Heart right ventricle (tissue), 16 donors: ENCODE results near the gene GPBP1. TPM values are rescaled to one million over a fixed set of nuclear protein-coding genes. Genes with fewer than 3 reads are reported as not detected.
A peak's percentile ranks its signal among the peaks of the same experiment; 100 is the strongest.
"Not testable (repeated sequence)": the region's sequence is repeated elsewhere in the genome, so short reads cannot be mapped to it uniquely, and the experiment has no call there.

ENCODE experiments used
- ATAC-seq, 8 donors: fragments of 200-7000 bp; cut with Tn5 transposase; one replicate each; pipeline ENCODE4 v1.9.1; 2020; ENCODE audit warnings: mild to moderate bottlenecking in 8 of 8, moderate library complexity in 8 of 8, moderate number of reproducible peaks in 1 of 8
- DNase-seq, 2 donors: peaks; one replicate each; pipeline ENCODE4 v3.0.0-alpha.2; 2020
- H3K27ac ChIP-seq, 10 donors: fragments of 200-600 bp; sonication (generic) in 2 of 10; one replicate each; pipeline versions ENCODE4 v1.5.0 to v1.8.0; 2020 to 2022; ENCODE audit warnings: mild to moderate bottlenecking in 3 of 10
- H3K27me3 ChIP-seq, 7 donors: fragments of 200-600 bp; one replicate each; pipeline ENCODE4 v1.8.0; 2021 to 2022; ENCODE audit warnings: mild to moderate bottlenecking in 2 of 7
- H3K36me3 ChIP-seq, 9 donors: fragments of 200-600 bp; sonication (generic) in 1 of 9; one replicate each; pipeline versions ENCODE4 v1.5.0 to v1.8.0; 2020 to 2022; ENCODE audit warnings: mild to moderate bottlenecking in 2 of 9
- H3K4me1 ChIP-seq, 9 donors: fragments of 200-600 bp; sonication (generic) in 1 of 9; one replicate each; pipeline versions ENCODE4 v1.5.0 to v1.8.0; 2020 to 2022; ENCODE audit warnings: mild to moderate bottlenecking in 4 of 9
- H3K4me3 ChIP-seq, 10 donors: fragments of 200-600 bp; sonication (generic) in 2 of 10; one replicate each; pipeline versions ENCODE4 v1.5.0 to v1.8.0; 2020 to 2022; ENCODE audit warnings: mild to moderate bottlenecking in 7 of 10, moderate library complexity in 2 of 10
- H3K9me3 ChIP-seq, 11 donors: fragments of 200-600 bp in 10 of 11; sonication (generic) in 2 of 11; one replicate each; pipeline versions ENCODE4 v1.5.0 to v1.8.0; 2013 to 2022; ENCODE audit warnings: mild to moderate bottlenecking in 2 of 11, control low read depth in 1 of 11, moderate library complexity in 1 of 11
- CTCF ChIP-seq, 9 donors: fragments of 200-600 bp; sonication (generic) in 2 of 9; IDR thresholded peaks; one replicate each; pipeline versions ENCODE4 v1.5.0 to v1.8.0; 2021 to 2022; ENCODE audit warnings: antibody characterized with exemption in 9 of 9, mild to moderate bottlenecking in 5 of 9, moderate library complexity in 1 of 9
- WGBS, 2 donors: extraction: QIAGEN DNeasy Blood & Tissue Kit; methylation state at CpG; one replicate each; pipeline ENCODE4 v1.1.7; 2013; ENCODE audit warnings: inconsistent platforms in 1 of 2; 5-methylcytosine and 5-hydroxymethylcytosine counted together
- intact Hi-C, 10 donors: fragments of 100-400 bp; cut with DNase I; formaldehyde crosslinking; loops; one replicate each; pipeline versions ENCODE4 v1.11.1 to v1.14.2; 2022
- polyA plus RNA-seq, 2 donors: library from polyadenylated mRNA; stranded (reverse); fragments of 200-250 nt; gene quantifications; one replicate each; pipeline ENCODE4 v1.2.3, GENCODE V29; 2013
- total RNA-seq, 10 donors: library from RNA; stranded (reverse); fragmentation: NEBNext Ultra II Directional in 3 of 10; extraction: Animal tissue kit (Norgen Biotek cat#: 25700) in 3 of 10; gene quantifications; one replicate each; pipeline versions ENCODE4 v1.2.1 to v1.2.4, GENCODE V29; 2021 to 2023
- donor health status: Arrhythmogenic right ventricular cardiomyopathy.
- donor health status: ischemic (EF 13 %, LVEDD 7.1; RV severe dilation, severe dysfunction).
- donor health status: healthy with polysubstance abuse.
- donor health status: DM: no; HTN: yes; CAD: no.
- donor health status: DM: no; HTN: no; CAD: no.
- donor health status: ischemic (EF 25% LVEDD 6.9; RV normal size, moderate dysfunction).
- donor health status: ischemic (EF 25% LVEDD 5.7; RV mildly dilated, moderate dysfunction).
- donor health status: healthy.
- donor health status: DM: yes; HTN: yes; CAD: no.
- donor health status: Ischemic cardiomyopathy.
- donor health status: ischemic (EF 35%, LVEDD 5.7; RV mildly dilated, moderate dysfunction).
- donor health status: nonischemic (EF 11% LVEDD 7.7; RV severe dilation, severe dysfunction).
- donor health status: DM: yes; HTN: yes; CAD: no.
- donor health status: PGD.
- donor health status: ischemic (EF 29% LVEDD 5.4; RV normal size, mild dysfunction).
- donor health status: nonischemic (EF 23%, LVEDD 6.1; RV moderate dilation, normal function).

The GPBP1 gene
- total and polyA plus RNA-seq, 12 donors: 40.1 to 69.3 (median 51.0) TPM

- Histone ChIP-seq H3K27me3 (no peaks in the 10 kb centered on the region), H3K36me3 (peaks cover 0 to 19% (median 0%) of the 10 kb centered on the region in 9 donors), H3K27ac (peak overlapping the region in 3 of 10 donors; percentile 95 to 100 (median 97)), H3K4me3 (peak overlapping the region in 9 of 10 donors; percentile 13 to 94 (median 79)), H3K9me3 (no peaks in the 10 kb centered on the region), H3K4me1 (peaks cover 13 to 78% (median 75%) of the 10 kb centered on the region in 9 donors)
- TF ChIP-seq CTCF (IDR thresholded peaks at IDR 0.05): no peak
- ATAC-seq: no peak
- intact Hi-C loops: loop anchor here in 3 of 10 donors (2.0 to 5.0 kb wide), 3 partner anchors 35 to 43 kb away; no protein-coding TSS in a partner anchor
- 85 to 89% methylated on average over 14 of the region's 14 CpGs for WGBS, 2 donors
- DNase-seq: no peak
Observed at GRCh38 chr5:57177479-57178156, 3.8 kb downstream of the GPBP1 start.

- Histone ChIP-seq H3K27ac (peak overlapping the region in 4 of 10 donors; percentile 43 to 95 (median 72)), H3K4me1 (peaks cover 16 to 82% (median 75%) of the 10 kb centered on the region in 9 donors), H3K4me3 (peak overlapping the region in 9 of 10 donors; percentile 13 to 94 (median 79)), H3K36me3 (peaks cover 0 to 19% (median 0%) of the 10 kb centered on the region in 9 donors)
- not testable (repeated sequence) for ATAC-seq, H3K27me3 ChIP-seq, H3K9me3 ChIP-seq, DNase-seq
- intact Hi-C loops: loop anchor here in 2 of 10 donors (5.0 kb wide), 2 partner anchors 34 to 39 kb away; no protein-coding TSS in a partner anchor
- WGBS, 2 donors: 71 to 74% methylated on average over 12 of the region's 12 CpGs
Observed at GRCh38 chr5:57178238-57178637, 4.4 kb downstream of the GPBP1 start.

GRCh38 chr5:57179262-57180200 lies 5.7 kb downstream of the GPBP1 start:
- intact Hi-C loops: loop anchor here in 2 of 10 donors (5.0 kb wide), 2 partner anchors 33 to 38 kb away; no protein-coding TSS in a partner anchor

GRCh38 chr5:57181154-57181553 lies 7.3 kb downstream of the GPBP1 start:
- peaks cover 0 to 6% (median 0%) of the 10 kb centered on the region in 11 donors for H3K9me3 ChIP-seq
- peak overlapping the region in 2 of 10 donors; percentile 1 to 2 for H3K4me3 ChIP-seq
- 57 to 75% methylated on average over 10 of the region's 10 CpGs for WGBS, 2 donors
- no peak for TF ChIP-seq CTCF (IDR thresholded peaks at IDR 0.05)
- no peak for ATAC-seq
- H3K27ac ChIP-seq: no peak overlapping the region
- intact Hi-C loops: no loop called here
- DNase-seq: no peak
- H3K36me3 ChIP-seq: peaks cover 0 to 32% (median 5%) of the 10 kb centered on the region in 9 donors
- peaks cover 17 to 96% (median 85%) of the 10 kb centered on the region in 9 donors for H3K4me1 ChIP-seq
- H3K27me3 ChIP-seq: no peaks in the 10 kb centered on the region

More at GRCh38 chr5:57179262-57180200, 5.7 kb downstream of the GPBP1 start:
- TF ChIP-seq CTCF (IDR thresholded peaks at IDR 0.05): no peak
- peak overlapping the region in 9 of 10 donors; percentile 13 to 94 (median 79) for H3K4me3 ChIP-seq
- no peaks in the 10 kb centered on the region for H3K27me3 ChIP-seq
- peaks cover 0 to 31% (median 5%) of the 10 kb centered on the region in 9 donors for H3K36me3 ChIP-seq
- peak overlapping the region in 9 of 10 donors; percentile 3 to 95 (median 51) for H3K27ac ChIP-seq
- peaks cover 17 to 92% (median 82%) of the 10 kb centered on the region in 9 donors for H3K4me1 ChIP-seq
- DNase-seq (peak in 1 of 2 donors; percentile 8), ATAC-seq (peak in 5 of 8 donors; percentile 29 to 48 (median 41))
- peaks cover 0 to 6% (median 0%) of the 10 kb centered on the region in 11 donors for H3K9me3 ChIP-seq
- 21 to 26% methylated on average over 12 of the region's 12 CpGs for WGBS, 2 donors
